ENCODE results near the gene ANKMY1. TPM values are rescaled to one million over a fixed set of nuclear protein-coding genes. Genes with fewer than 3 reads are reported as not detected.
"Not testable (repeated sequence)": the region's sequence is repeated elsewhere in the genome, so short reads cannot be mapped to it uniquely, and the experiment has no call there.

Gene ANKMY1
- total RNA-seq, 1 donor: 5.2 TPM

- peak; percentile 39 for TF ChIP-seq CTCF (IDR thresholded peaks at IDR 0.05; ENCODE audit: insufficient read depth, low read depth, low read length)
- no peak overlapping the region for H3K4me3 ChIP-seq (ENCODE audit: low read depth, low read length)
- peak; percentile 91 for DNase-seq (ENCODE audit: low read depth)
Observed at GRCh38 chr2:240564561-240565332, 7.0 kb upstream of the ANKMY1 start.

- H3K4me3 ChIP-seq (ENCODE audit: low read depth, low read length): no peak overlapping the region
- DNase-seq (ENCODE audit: low read depth): no peak
- TF ChIP-seq CTCF (IDR thresholded peaks at IDR 0.05; ENCODE audit: insufficient read depth, low read depth, low read length): no peak
Observed at GRCh38 chr2:240563951-240564560, 6.3 kb upstream of the ANKMY1 start.

GRCh38 chr2:240563231-240563630 is 5.4 kb upstream of the ANKMY1 start:
- DNase-seq (ENCODE audit: low read depth); H3K4me3 ChIP-seq (ENCODE audit: low read depth, low read length): not testable (repeated sequence)

- peak overlapping the region; percentile 76 for H3K4me3 ChIP-seq (ENCODE audit: low read depth, low read length)
- peak; percentile 87 for DNase-seq (ENCODE audit: low read depth)
- no peak for TF ChIP-seq CTCF (IDR thresholded peaks at IDR 0.05; ENCODE audit: insufficient read depth, low read depth, low read length)
Observed at GRCh38 chr2:240561325-240561971, 3.7 kb upstream of the ANKMY1 start.

- peak; percentile 99 for DNase-seq (ENCODE audit: low read depth)
Observed at GRCh38 chr2:240560480-240561324, 2.9 kb upstream of the ANKMY1 start.

GRCh38 chr2:240560084-240560479 is 2.3 kb upstream of the ANKMY1 start, which contains the start of gene DUSP28:
Gene DUSP28 (plus strand): TSS chr2:240560357. CDS start chr2:240560685, 328 bp downstream.
- H3K4me3 ChIP-seq (ENCODE audit: low read depth, low read length): peak within 1 kb of the TSS; percentile 76
- TF ChIP-seq CTCF (IDR thresholded peaks at IDR 0.05; ENCODE audit: insufficient read depth, low read depth, low read length): no peak
- peak; percentile 90 for DNase-seq (ENCODE audit: low read depth)

More at GRCh38 chr2:240560480-240561324, 2.9 kb upstream of the ANKMY1 start:
- H3K4me3 ChIP-seq (ENCODE audit: low read depth, low read length): peak overlapping the region; percentile 76
- TF ChIP-seq CTCF (IDR thresholded peaks at IDR 0.05; ENCODE audit: insufficient read depth, low read depth, low read length): peak; percentile 27
